Esophagus muscularis mucosa (tissue), 4 donors: Measurements from ENCODE around the gene OR2H1. TPM values are rescaled to one million over a fixed set of nuclear protein-coding genes. Genes with fewer than 3 reads are reported as not detected.
A peak's percentile ranks its signal among the peaks of the same experiment; 100 is the strongest.

Experiments
- DNase-seq: peaks from one replicate; pipeline ENCODE4 v3.0.0-alpha.2; 2017; ENCODE audit errors: extremely low spot score
- H3K27ac ChIP-seq, 4 donors: fragments of 200-600 bp; sonication (generic); replicated peaks in 1 of 4; 1 replicate in 3 of 4; 2 replicates in 1 of 4; pipeline ENCODE4 v1.5.1; 2016 to 2019; ENCODE audit warnings: mild to moderate bottlenecking in 1 of 4
- H3K27me3 ChIP-seq, 4 donors: fragments of 200-600 bp; sonication (generic); one replicate each; pipeline versions ENCODE4 v1.5.1 to v1.6.0; 2016 to 2019
- H3K36me3 ChIP-seq, 4 donors: fragments of 200-600 bp; sonication (generic); one replicate each; pipeline ENCODE4 v1.5.1; 2016 to 2019
- H3K4me1 ChIP-seq, 4 donors: fragments of 200-600 bp; sonication (generic); one replicate each; pipeline ENCODE4 v1.5.1; 2016 to 2019
- H3K4me3 ChIP-seq, 4 donors: fragments of 200-600 bp; sonication (generic); 1 replicate in 2 of 4; 2 replicates in 2 of 4; pipeline ENCODE4 v1.5.1; 2016 to 2019; ENCODE audit warnings: mild to moderate bottlenecking in 4 of 4, moderate library complexity in 1 of 4
- H3K9me3 ChIP-seq, 4 donors: fragments of 200-600 bp; sonication (generic); 1 replicate in 3 of 4; 2 replicates in 1 of 4; pipeline ENCODE4 v1.5.1; 2016 to 2019
- CTCF ChIP-seq, 3 experiments: fragments of 200-600 bp in 2 of 3; fragments of 450-650 bp in 1 of 3; sonication (generic) in 2 of 3; IDR thresholded peaks; one replicate each; pipeline ENCODE4 v1.5.1; 2017 to 2019; ENCODE audit warnings: antibody characterized with exemption in 3 of 3, mild to moderate bottlenecking in 2 of 3, moderate library complexity in 1 of 3
- EP300 ChIP-seq: sonication (generic); formaldehyde crosslinking; IDR thresholded peaks from one replicate; pipeline ENCODE4 v1.6.1; 2017; ENCODE audit warnings: antibody characterized with exemption
- POLR2A ChIP-seq: fragments of 450-650 bp; IDR thresholded peaks from one replicate; pipeline ENCODE4 v1.6.1; 2017; ENCODE audit warnings: antibody characterized with exemption, moderate library complexity, mild to moderate bottlenecking, low read depth
- POLR2AphosphoS5 ChIP-seq, 2 donors: sonication (generic); formaldehyde crosslinking; IDR thresholded peaks; one replicate each; pipeline ENCODE4 v1.6.1; 2017; ENCODE audit warnings: antibody characterized with exemption in 2 of 2
- WGBS: methylation state at CpG from one replicate; pipeline ENCODE4 v1.1.5; 2018; 5-methylcytosine and 5-hydroxymethylcytosine counted together
- intact Hi-C: fragments of 100-400 bp; cut with DNase I; formaldehyde crosslinking; loops from one replicate; pipeline ENCODE4 v1.15.1; 2023
- total RNA-seq, 4 donors: library from RNA; depleted of rRNA; stranded (reverse); fragments of >200 nt; gene quantifications; one replicate each; pipeline versions ENCODE4 v1.1.0 to v1.2.1, GENCODE V29; 2016

The OR2H1 gene
- total RNA-seq, 4 donors from 2014 or later, result not detected

DNA sequence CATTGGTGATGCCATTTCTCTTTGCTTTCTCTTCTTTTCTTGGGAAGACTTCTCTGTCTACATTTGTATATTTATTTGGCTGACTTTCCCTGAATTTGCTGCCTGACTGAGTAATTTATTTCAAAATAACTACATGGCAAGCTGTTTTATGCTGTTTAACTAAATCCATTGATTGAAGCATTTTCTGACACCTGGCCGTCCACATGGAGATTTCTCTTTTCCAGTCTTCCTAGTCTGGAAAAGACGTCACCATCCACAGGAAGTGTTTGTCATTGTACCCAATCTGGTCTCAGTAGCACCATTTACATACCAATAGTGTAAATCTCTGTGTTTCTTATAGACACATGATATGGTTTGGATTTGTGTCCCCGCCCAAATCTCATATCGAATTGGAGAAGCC, 40.0 kb downstream of the OR2H1 start:
- Histone ChIP-seq H3K4me1 (no peaks in the 10 kb centered on the region), H3K27me3 (peaks cover 0 to 22% (median 0%) of the 10 kb centered on the region in 4 donors), H3K9me3 (no peaks in the 10 kb centered on the region), H3K27ac (no peak overlapping the region), H3K36me3 (no peaks in the 10 kb centered on the region), H3K4me3 (no peak overlapping the region)
- DNase-seq, result peak; percentile 60
- TF ChIP-seq POLR2AphosphoS5 (IDR thresholded peaks at IDR 0.05) (no peak), CTCF (IDR thresholded peaks at IDR 0.05) (no peak), EP300 (no peak), POLR2A (no peak)
- intact Hi-C loops, result no loop called here
- WGBS, result 82% methylated on average over 4 of the region's 4 CpGs

GRCh38 chr6:29499704-29500103, 42.7 kb downstream of the OR2H1 start:
- no peak for DNase-seq
- no peak for TF ChIP-seq EP300
- no peak for TF ChIP-seq POLR2A
- TF ChIP-seq POLR2AphosphoS5 (IDR thresholded peaks at IDR 0.05), result no peak
- TF ChIP-seq CTCF (IDR thresholded peaks at IDR 0.05), result no peak
- no peaks in the 10 kb centered on the region for H3K36me3 ChIP-seq
- peaks cover 0 to 29% (median 0%) of the 10 kb centered on the region in 4 donors for H3K27me3 ChIP-seq
- H3K27ac ChIP-seq, result no peak overlapping the region
- no peaks in the 10 kb centered on the region for H3K4me1 ChIP-seq
- H3K9me3 ChIP-seq, result no peaks in the 10 kb centered on the region
- WGBS, result 86% methylated on average over 5 of the region's 5 CpGs
- no peak overlapping the region for H3K4me3 ChIP-seq
- intact Hi-C loops, result no loop called here

DNA sequence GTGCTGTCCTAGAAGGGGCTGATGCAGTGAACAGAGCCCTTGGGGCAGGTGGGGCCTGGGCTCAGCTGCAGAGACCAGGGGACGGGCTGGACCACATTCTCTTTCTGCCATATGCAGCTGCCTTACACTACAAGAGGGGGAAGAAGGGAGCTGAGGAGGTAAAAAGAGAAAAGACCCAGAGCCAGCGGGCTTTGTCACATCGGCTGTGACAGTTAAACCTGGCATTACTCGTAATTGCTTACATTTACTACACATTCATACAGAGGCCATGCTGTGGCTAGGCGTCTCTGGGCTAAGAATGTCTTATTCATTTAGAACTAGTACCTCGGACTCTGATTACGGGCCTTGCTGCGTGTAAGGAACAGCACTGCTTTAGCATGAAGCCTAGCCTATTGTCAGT, 43.6 kb downstream of the OR2H1 start:
- intact Hi-C loops, result no loop called here
- no peak overlapping the region for H3K27ac ChIP-seq
- no peak overlapping the region for H3K4me3 ChIP-seq
- peak; percentile 75 for DNase-seq
- H3K9me3 ChIP-seq, result no peaks in the 10 kb centered on the region
- no peaks in the 10 kb centered on the region for H3K4me1 ChIP-seq
- H3K36me3 ChIP-seq, result no peaks in the 10 kb centered on the region
- WGBS, result 81% methylated on average over 8 of the region's 8 CpGs
- H3K27me3 ChIP-seq, result peaks cover 0 to 29% (median 0%) of the 10 kb centered on the region in 4 donors
- no peak for TF ChIP-seq EP300
- TF ChIP-seq CTCF (IDR thresholded peaks at IDR 0.05), result no peak
- no peak for TF ChIP-seq POLR2AphosphoS5 (IDR thresholded peaks at IDR 0.05)
- no peak for TF ChIP-seq POLR2A

GRCh38 chr6:29501106-29501505, 44.2 kb downstream of the OR2H1 start:
- intact Hi-C loops, result no loop called here
- peak; percentile 64 for DNase-seq
- H3K27me3 ChIP-seq, result peaks cover 0 to 29% (median 0%) of the 10 kb centered on the region in 4 donors
- no peak overlapping the region for H3K27ac ChIP-seq
- WGBS, result 89% methylated on average over 6 of the region's 6 CpGs
- H3K4me3 ChIP-seq, result no peak overlapping the region
- no peaks in the 10 kb centered on the region for H3K36me3 ChIP-seq
- no peaks in the 10 kb centered on the region for H3K9me3 ChIP-seq
- no peaks in the 10 kb centered on the region for H3K4me1 ChIP-seq
- TF ChIP-seq EP300, result no peak
- TF ChIP-seq POLR2A, result no peak
- no peak for TF ChIP-seq CTCF (IDR thresholded peaks at IDR 0.05)
- no peak for TF ChIP-seq POLR2AphosphoS5 (IDR thresholded peaks at IDR 0.05)

GRCh38 chr6:29502181-29502580, 45.2 kb downstream of the OR2H1 start:
- TF ChIP-seq EP300, result no peak
- no peak for TF ChIP-seq POLR2A
- no peak for TF ChIP-seq POLR2AphosphoS5 (IDR thresholded peaks at IDR 0.05)
- no peak for TF ChIP-seq CTCF (IDR thresholded peaks at IDR 0.05)
- H3K27me3 ChIP-seq, result peaks cover 0 to 29% (median 0%) of the 10 kb centered on the region in 4 donors
- no peaks in the 10 kb centered on the region for H3K9me3 ChIP-seq
- WGBS, result 83% methylated on average over 1 of the region's 3 CpGs
- peak; percentile 81 for DNase-seq
- no peak overlapping the region for H3K27ac ChIP-seq
- H3K4me1 ChIP-seq, result no peaks in the 10 kb centered on the region
- H3K36me3 ChIP-seq, result no peaks in the 10 kb centered on the region
- H3K4me3 ChIP-seq, result no peak overlapping the region
- intact Hi-C loops, result no loop called here
